GM18517 (cell line): ENCODE results near the gene RNF10.
"Not testable (repeated sequence)": the region's sequence is repeated elsewhere in the genome, so short reads cannot be mapped to it uniquely, and the experiment has no call there.

Experiments
- ATAC-seq: cut with Tn5 transposase; IDR thresholded peaks from one replicate; pipeline ENCODE4 v1.9.1; 2021; ENCODE audit warnings: mild to moderate bottlenecking, moderate library complexity; ENCODE audit not compliant: unreplicated experiment

RNF10 gene

GRCh38 chr12:120574106-120574505, 40.0 kb downstream of the RNF10 start:
- ATAC-seq: no peak

DNA sequence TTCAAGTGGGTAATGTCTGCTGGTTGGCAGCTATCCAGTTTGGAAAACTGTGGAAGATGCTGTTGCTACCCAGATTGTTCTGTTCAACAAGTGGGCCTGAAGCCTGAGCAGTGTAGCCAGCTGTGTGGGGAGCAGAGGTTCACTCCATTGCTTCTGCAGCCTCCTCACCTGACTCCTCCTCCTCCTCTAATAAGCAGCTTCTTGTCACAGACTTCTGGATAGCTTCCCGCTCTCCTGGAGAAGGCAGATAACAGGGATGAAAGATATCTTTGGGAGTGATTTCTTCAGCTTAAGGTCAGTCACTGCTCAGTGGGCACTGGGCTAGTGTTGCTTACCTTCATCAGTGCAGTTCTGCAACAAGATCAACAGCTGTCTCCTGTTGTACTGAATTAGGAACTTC, 45.0 kb downstream of the RNF10 start:
- ATAC-seq: no peak

DNA sequence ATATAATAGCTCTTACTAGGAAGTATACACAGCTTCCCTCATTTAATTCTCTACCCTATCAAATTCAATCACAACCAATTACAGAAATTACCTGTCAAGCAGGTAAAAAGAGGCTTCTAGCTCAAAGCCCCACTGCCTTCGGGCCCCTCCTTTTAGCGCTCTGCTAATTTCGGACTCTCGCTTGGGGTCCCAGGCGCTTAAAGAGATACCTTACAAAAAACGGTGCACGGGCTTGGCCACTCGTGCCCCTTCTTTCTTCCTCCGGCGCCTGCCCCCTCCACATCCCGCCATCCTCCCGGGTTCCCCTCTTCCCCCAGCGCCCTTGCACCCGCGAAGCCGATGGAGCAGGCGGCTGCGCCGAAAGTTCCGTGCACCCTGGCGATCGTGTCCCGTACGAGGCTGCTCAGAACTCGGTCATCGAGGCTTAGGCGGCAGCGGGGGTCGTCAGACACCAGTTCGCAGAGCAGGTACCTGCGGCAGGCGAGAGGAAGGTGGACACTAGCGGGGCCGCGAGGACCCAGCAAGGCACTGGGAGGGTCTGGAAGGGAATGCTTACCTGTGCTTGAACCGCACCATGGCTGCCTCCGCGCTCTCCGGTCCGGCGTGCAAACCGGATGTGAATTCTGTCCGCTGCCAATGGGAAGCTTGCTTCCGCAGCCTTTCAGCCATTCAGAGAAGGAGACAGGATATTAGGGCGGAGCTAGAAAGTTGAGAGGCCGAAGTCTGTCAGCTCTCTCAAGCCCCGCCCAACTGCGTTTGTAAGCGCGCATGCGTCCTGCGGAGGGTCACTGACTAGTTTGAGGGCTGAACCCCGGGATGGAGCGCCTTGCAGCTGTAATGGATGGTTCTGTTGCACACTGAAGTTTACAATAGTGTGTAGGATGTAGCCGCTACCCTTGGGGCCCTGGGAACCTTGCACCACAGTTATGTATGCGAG, 46.9 kb downstream of the RNF10 start, which contains the start of gene POP5:
Gene POP5, minus strand, starts transcription at position 616 of the 937 bp plus-strand sequence. Its CDS starts 40 bp downstream, at position 576.
- peak; percentile 89 for ATAC-seq

DNA sequence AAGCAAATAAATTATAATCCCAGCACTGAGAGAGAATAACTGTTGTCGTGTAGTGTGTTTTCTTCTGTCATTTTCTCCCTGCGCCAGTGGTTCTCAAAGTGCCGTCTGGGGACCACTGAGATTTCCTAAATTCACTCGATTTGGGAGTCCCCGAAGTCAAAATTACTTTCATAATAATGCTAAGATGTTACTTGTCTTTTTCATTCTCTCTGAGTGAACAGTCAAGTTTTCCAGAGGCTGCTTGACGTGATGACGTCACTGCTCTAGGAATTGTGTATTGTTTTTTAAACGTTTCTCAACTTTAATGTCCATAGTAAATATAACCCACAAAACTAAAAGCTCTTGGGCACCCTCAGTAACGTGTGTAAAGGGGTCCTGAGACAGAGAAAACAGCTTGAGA, 47.8 kb downstream of the RNF10 start:
- no peak for ATAC-seq

- ATAC-seq: no peak
Observed at GRCh38 chr12:120583478-120584030, 49.4 kb downstream of the RNF10 start.

DNA sequence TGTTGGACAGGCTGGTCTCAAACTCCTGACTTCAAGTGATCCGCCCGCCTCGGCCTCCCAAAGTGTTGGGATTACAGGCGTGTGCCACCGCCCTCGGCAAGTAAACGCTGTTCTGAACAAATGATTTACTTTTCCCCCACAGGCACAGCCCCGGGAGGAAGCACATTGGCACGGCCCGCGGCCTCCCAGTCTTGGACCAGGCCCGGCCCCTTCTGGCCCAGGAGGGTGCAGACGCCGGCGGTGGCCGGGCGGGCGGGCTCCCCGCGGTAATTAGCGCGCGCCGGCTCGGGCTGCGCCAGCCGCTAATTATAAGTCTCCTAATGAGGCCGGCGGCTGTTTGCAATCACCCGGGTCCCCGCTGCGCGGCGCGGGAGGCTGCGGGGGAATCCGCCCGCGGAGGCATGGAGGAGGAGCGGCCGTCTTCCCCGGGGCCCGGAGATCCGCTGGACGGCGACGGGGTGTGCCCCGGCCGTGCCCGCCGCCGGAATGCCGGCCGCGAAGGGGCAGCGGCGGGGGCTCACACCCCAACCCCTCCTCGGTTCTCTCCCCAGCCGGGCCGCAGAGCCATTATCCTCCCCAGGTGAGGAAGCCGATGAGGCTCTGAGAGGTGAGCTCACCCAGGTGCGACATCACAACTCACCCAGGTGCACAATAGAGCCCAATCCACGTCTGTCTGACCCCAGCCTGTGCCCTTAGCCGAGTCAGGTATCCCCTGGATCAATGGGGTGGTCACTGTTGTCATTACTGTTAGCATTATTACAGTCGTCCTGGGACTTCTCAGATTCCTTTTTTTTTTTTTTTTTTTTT, 50.4 kb downstream of the RNF10 start:
- no peak for ATAC-seq

DNA sequence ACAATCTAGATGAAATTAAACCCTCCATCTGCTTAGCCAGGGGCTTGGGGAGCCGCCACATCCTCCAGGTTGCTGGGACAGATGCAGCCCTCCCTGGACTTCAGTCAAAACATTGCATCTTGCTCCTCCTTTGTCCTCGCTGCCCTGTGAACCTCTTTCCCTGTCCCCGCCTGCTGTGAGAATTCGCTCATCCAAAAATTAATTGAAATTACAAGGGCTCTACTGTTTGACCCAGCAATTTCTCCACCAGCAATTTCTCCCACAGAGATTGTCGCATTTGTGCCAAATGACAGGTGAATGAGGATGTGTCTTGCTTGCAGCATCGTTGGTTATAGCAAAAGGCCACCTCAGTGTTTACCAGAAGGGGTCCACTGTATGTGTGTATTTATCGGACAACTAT, 52.0 kb downstream of the RNF10 start:
- no peak for ATAC-seq

DNA sequence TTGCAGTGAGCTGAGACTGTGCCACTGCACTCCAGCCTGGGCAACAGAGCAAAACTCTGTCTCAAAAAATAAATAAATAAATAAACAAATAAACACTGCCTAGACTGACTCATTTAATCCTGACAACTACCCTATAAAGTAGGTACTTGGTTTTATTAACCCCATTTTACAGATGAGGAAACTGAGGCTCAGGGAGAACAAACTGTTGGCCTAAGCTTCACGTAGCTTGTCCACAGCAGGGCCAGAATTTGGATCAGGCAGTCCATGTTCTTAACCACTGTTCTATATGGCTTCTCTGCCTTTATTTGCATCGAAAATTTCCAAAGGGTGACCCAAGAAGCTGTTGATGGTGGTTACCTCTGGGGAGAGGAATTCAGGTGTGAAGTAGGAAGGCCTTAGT, 52.7 kb downstream of the RNF10 start:
- no peak for ATAC-seq

- no peak for ATAC-seq
Observed at GRCh38 chr12:120588371-120588770, 54.2 kb downstream of the RNF10 start.

GRCh38 chr12:120588948-120589930, 55.1 kb downstream of the RNF10 start:
- no peak for ATAC-seq

DNA sequence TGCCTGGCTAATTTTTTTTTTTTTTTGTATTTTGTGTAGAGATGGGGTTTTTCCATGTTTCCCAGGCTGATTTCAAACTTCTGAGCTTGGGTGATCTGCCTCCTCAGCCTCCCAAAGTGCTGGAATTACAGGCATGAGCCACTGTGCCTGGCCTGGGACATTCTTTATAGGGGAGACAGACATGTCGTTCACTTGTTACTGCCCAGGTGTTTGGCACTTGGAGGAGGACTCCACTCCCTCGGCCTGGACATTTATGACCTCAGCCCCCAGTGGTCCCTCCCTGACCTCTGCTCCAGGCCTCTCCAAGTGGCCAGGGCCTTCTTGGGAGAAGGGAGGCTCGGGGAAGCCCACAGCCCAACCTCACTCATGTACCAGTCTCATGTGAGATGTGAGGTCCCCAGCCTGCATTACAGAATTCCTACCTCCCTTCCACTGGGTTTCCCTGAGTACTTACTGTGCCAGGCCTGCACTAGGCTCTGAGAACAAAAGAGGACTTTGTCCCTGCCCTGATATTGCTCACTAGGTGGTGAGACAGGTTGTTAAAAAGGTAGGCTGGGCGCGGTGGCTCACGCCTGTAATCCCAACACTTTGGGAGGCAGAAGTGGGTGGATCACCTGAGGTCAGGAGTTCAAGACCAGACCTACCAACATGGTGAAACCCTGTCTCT, 56.7 kb downstream of the RNF10 start:
- no peak for ATAC-seq

DNA sequence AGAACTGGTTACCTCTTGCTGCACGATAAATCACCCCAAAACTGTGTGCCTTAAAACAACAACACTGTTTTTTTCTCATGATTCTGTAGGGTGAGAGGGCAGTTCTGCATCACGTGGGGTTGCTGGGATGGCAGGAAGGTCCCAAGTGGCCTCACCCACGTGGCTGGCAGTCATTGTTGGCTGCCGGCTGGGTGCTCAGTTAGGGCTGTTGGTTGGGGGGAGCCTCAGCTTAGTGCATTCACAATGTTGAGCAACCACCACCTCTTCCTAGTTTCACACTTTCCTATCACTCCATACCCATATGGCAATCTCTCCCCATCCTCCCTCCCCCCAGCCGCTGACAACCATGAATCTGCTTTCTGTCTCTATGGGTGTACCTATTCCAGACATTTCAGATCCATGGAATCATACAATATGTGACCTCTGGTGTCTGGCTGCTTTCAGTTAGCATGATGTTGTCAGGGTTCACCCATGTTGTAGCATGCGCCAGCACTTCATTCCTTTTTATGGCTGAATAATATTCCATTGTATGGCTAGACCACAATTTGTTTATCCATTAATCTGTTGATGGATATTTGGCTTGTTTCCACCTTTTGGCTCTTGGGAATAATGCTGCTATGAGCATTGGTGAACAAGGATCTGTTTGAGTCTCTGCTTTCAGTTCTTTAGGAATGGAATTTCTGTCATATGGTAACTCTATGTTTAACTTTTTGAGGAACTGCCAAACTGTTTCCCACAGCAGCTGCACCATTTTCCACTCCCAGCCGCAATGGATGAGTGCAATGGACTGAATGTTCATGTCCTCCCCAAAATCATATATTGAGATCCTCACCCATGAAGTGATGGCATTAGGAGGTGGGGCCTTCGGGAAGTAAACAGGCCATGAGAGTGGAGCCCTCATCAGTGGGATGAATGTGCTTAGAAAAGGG, 58.2 kb downstream of the RNF10 start:
- no peak for ATAC-seq

GRCh38 chr12:120596901-120597300, 62.7 kb downstream of the RNF10 start:
- ATAC-seq: no peak

- no peak for ATAC-seq
Observed at GRCh38 chr12:120597861-120598260, 63.7 kb downstream of the RNF10 start.

DNA sequence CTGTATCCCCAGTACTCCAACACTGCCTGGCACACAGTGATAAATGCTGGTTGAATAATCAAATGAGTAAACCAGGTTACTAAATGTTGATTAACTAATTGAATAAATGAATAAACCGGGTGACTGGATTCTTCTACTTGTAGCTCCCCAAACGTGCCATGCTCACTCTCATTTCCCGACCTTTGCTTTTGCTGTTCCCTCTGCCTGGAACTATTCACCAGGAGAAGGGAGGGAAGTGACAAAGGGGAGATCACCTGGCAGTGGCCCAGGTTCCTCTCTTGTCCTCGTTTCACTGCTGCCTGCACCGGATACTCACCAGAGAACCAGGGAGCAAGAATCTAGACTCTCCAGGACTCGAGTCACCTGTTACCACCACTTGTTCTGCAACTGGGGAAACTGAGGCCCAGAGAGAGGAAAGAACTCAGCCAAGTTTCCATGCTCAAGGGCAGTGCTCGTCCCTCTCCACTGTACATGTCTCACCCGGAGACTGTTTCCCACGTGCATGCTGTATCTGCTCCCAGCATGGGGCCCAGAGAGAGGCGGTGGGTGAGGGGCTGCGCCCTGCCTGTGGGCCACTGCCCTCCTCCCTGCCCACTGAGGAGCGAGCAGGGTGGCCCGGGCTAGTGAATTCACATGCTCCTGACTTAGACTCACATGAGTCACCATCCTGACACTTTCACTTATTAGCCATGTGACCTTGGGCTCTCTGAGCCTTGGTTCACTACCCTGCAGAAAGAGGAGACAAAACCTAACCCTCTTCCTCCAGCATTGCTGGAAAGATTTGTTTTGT, 64.7 kb downstream of the RNF10 start:
- no peak for ATAC-seq

GRCh38 chr12:120599672-120600552, 65.8 kb downstream of the RNF10 start:
- no peak for ATAC-seq

- not testable (repeated sequence) for ATAC-seq
Observed at GRCh38 chr12:120602416-120602815, 68.3 kb downstream of the RNF10 start.
